Suprapubic skin (tissue), 4 donors: ENCODE measurements around the gene MTF1. TPM values are rescaled to one million over a fixed set of nuclear protein-coding genes. Genes with fewer than 3 reads are reported as not detected.
"Not testable (repeated sequence)": the region's sequence is repeated elsewhere in the genome, so short reads cannot be mapped to it uniquely, and the experiment has no call there.

Experiments used
- DNase-seq, 2 donors: peaks; one replicate each; pipeline ENCODE4 v3.0.0-alpha.2; 2019; ENCODE audit warnings: low spot score in 2 of 2
- H3K27ac ChIP-seq: fragments of 200-600 bp; sonication (generic); one replicate; pipeline ENCODE4 v1.5.1; 2019
- H3K27me3 ChIP-seq: fragments of 200-600 bp; sonication (generic); one replicate; pipeline ENCODE4 v1.5.1; 2019
- H3K36me3 ChIP-seq: fragments of 200-600 bp; sonication (generic); one replicate; pipeline ENCODE4 v1.5.1; 2019
- H3K4me1 ChIP-seq: fragments of 200-600 bp; sonication (generic); one replicate; pipeline ENCODE4 v1.5.1; 2019
- H3K4me3 ChIP-seq: fragments of 200-600 bp; sonication (generic); one replicate; pipeline ENCODE4 v1.5.1; 2019; ENCODE audit warnings: mild to moderate bottlenecking
- H3K9me3 ChIP-seq: fragments of 200-600 bp; sonication (generic); one replicate; pipeline ENCODE4 v1.5.1; 2019
- CTCF ChIP-seq, 2 donors: fragments of 200-600 bp in 1 of 2; fragments of 450-650 bp in 1 of 2; sonication (generic) in 1 of 2; IDR thresholded peaks; one replicate each; pipeline ENCODE4 v1.5.1; 2016 to 2019; ENCODE audit warnings: antibody characterized with exemption in 2 of 2, mild to moderate bottlenecking in 1 of 2, moderate library complexity in 1 of 2
- EP300 ChIP-seq: sonication (generic); formaldehyde crosslinking; IDR thresholded peaks from one replicate; pipeline ENCODE4 v1.6.1; 2017; ENCODE audit warnings: antibody characterized with exemption
- POLR2A ChIP-seq, 2 donors: fragments of 450-650 bp; IDR thresholded peaks; one replicate each; pipeline ENCODE4 v1.6.1; 2017; ENCODE audit warnings: antibody characterized with exemption in 2 of 2, mild to moderate bottlenecking in 2 of 2, moderate library complexity in 2 of 2
- POLR2AphosphoS5 ChIP-seq, 3 donors: sonication (generic); formaldehyde crosslinking; IDR thresholded peaks; one replicate each; pipeline ENCODE4 v1.6.1; 2017; ENCODE audit warnings: antibody characterized with exemption in 3 of 3
- WGBS: methylation state at CpG from one replicate; pipeline ENCODE4 v1.1.5; 2018; 5-methylcytosine and 5-hydroxymethylcytosine counted together
- total RNA-seq, 4 donors: library from RNA; depleted of rRNA; stranded (reverse); fragments of >200 nt; gene quantifications; one replicate each; pipeline ENCODE4 v1.1.0, GENCODE V29; 2016

MTF1 gene
- 10 to 100 TPM in 2 of 4 donors, 1 to 10 TPM in 2; 8.8 to 13.5 (median 11.2) TPM for total RNA-seq

- peak; percentile 98 to 99 for DNase-seq
- Histone ChIP-seq H3K27ac (peak within 1 kb of the TSS; percentile 95), H3K4me1 (peaks cover 33% of the 10 kb centered on the region), H3K27me3 (no peaks in the 10 kb centered on the region), H3K36me3 (peaks cover 22% of the 10 kb centered on the region), H3K4me3 (peak within 1 kb of the TSS; percentile 97), H3K9me3 (no peaks in the 10 kb centered on the region)
- TF ChIP-seq POLR2AphosphoS5 (IDR thresholded peaks at IDR 0.05) = peak in 2 of 3 donors; percentile 64 to 73
- peak; percentile 15 to 61 for TF ChIP-seq POLR2A (IDR thresholded peaks at IDR 0.05)
- TF ChIP-seq CTCF (IDR thresholded peaks at IDR 0.05) = peak; percentile 74 to 91
- TF ChIP-seq EP300 = no peak
- WGBS = under 1% methylated on average over 46 of the region's 61 CpGs
Measured at GRCh38 chr1:37859507-37860345, at the start of gene MTF1. Gene MTF1, minus strand, starts transcription at chr1:37859592. Its CDS starts 1,934 bp downstream, at chr1:37857658.

- H3K9me3 ChIP-seq, H3K4me1 ChIP-seq, H3K27me3 ChIP-seq, H3K36me3 ChIP-seq, H3K4me3 ChIP-seq, DNase-seq, H3K27ac ChIP-seq: not testable (repeated sequence)
- WGBS = 97% methylated on average over 10 of the region's 10 CpGs
Measured at GRCh38 chr1:37908531-37908930, 49.1 kb upstream of the MTF1 start.

DNA sequence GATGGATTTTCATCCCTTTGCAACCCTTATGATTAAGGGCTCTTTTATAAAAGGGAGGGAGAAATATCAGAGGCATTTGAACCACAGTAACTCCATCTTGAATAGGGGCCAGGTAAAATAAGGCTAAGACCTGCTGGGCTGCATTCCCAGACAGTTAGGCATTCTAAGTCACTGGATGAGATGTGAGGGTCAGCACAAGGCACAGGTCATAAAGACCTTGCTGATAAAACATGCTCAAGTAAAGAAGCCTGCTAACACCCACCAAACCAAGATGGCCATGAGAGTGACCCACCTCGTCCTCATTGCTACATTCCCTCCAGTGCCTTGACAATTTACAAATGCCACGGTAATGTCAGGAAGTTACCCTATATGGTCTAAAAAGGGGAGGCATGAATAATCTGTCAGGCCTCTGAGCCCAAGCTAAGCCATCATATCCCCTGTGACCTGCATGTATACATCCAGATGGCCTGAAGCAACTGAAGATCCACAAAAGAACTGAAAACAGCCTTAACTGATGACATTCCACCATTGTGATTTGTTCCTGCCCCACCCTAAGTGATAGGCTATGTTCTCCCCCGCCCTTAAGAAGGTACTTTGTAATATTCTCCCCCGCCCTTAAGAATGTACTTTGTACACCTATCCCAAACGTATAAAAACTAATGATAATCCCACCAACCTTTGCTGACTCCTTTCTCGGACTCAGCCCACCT, 48.2 kb upstream of the MTF1 start:
- H3K27ac ChIP-seq, H3K27me3 ChIP-seq: not testable (repeated sequence)

GRCh38 chr1:37906591-37906990, 47.2 kb upstream of the MTF1 start:
- not testable (repeated sequence) for H3K4me3 ChIP-seq, H3K4me1 ChIP-seq, H3K36me3 ChIP-seq, DNase-seq, H3K27ac ChIP-seq, H3K27me3 ChIP-seq, H3K9me3 ChIP-seq
- 90% methylated on average over 3 of the region's 3 CpGs for WGBS

More for the DNA sequence above, 48.2 kb upstream of the MTF1 start:
- not testable (repeated sequence) for H3K36me3 ChIP-seq, H3K4me1 ChIP-seq, H3K4me3 ChIP-seq, DNase-seq, H3K9me3 ChIP-seq
- 94% methylated on average over 6 of the region's 6 CpGs for WGBS

DNA sequence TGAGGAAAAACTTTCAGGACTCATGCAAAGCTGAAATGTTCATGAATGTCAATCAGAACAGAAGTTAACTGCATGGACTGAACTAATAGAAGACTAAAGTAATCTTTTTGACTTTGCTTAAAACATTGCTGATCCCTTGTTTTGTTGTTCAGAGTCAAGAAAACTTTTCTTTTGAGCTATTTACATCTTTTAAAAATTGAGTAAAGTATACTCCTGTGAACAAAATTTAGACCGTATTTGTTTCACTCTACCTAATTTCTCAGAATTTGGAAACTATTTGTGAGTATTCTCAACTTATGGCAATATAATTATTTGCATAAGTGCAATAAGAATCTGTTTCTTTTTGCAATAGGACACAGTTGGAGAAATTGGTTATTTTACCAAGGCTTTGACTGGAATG, 46.3 kb upstream of the MTF1 start:
- 94% methylated on average over 1 of the region's 1 CpG for WGBS
- Histone ChIP-seq H3K27ac (no peak overlapping the region), H3K36me3 (peaks cover 3% of the 10 kb centered on the region), H3K4me3 (no peak overlapping the region), H3K27me3 (no peaks in the 10 kb centered on the region), H3K4me1 (no peaks in the 10 kb centered on the region), H3K9me3 (no peaks in the 10 kb centered on the region)
- TF ChIP-seq CTCF (IDR thresholded peaks at IDR 0.05) = no peak
- no peak for TF ChIP-seq POLR2AphosphoS5 (IDR thresholded peaks at IDR 0.05)
- no peak for TF ChIP-seq POLR2A (IDR thresholded peaks at IDR 0.05)
- no peak for TF ChIP-seq EP300
- no peak for DNase-seq

DNA sequence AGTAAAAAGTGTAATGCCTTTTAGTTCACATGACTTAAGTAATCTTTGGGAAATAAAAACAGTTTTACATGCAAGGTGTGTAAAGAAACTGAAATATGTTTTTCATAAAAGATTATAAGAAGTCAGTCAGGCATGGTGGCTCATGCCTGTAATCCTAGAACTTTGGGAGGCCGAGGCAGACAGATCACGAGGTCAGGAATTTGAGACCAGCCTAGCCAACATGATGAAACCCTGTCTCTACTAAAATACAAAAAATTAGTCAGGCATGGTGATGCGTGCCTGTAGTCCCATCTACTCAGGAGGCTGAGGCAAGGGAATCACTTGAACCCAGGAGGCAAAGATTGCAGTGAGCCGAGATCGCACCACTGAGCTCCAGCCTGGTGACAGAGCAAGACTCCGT, 44.5 kb upstream of the MTF1 start:
- not testable (repeated sequence) for H3K9me3 ChIP-seq, H3K4me1 ChIP-seq, DNase-seq, H3K36me3 ChIP-seq, H3K4me3 ChIP-seq, H3K27me3 ChIP-seq, H3K27ac ChIP-seq
- 92% methylated on average over 6 of the region's 6 CpGs for WGBS

- TF ChIP-seq POLR2AphosphoS5 (IDR thresholded peaks at IDR 0.05) (no peak), POLR2A (IDR thresholded peaks at IDR 0.05) (no peak), CTCF (IDR thresholded peaks at IDR 0.05) (no peak), EP300 (no peak)
- Histone ChIP-seq H3K9me3 (no peaks in the 10 kb centered on the region), H3K27ac (no peak overlapping the region), H3K4me3 (no peak overlapping the region), H3K27me3 (no peaks in the 10 kb centered on the region), H3K36me3 (peaks cover 3% of the 10 kb centered on the region), H3K4me1 (no peaks in the 10 kb centered on the region)
- DNase-seq = no peak
- 71% methylated on average over 5 of the region's 5 CpGs for WGBS
Measured at GRCh38 chr1:37902983-37903382, 43.6 kb upstream of the MTF1 start.
